ENCODE measurements around the gene RAB28. TPM values are rescaled to one million over a fixed set of nuclear protein-coding genes. Genes with fewer than 3 reads are reported as not detected.

Gene RAB28
- total RNA-seq, 1 experiment from 2014 or later = 12.1 TPM

GRCh38 chr4:13530823-13531624 is 46.9 kb upstream of the RAB28 start:
- TF ChIP-seq ELF1 (IDR thresholded peaks at IDR 0.05; ENCODE audit: borderline replicate concordance, low read depth) = no peak
- TF ChIP-seq SIN3A (IDR thresholded peaks at IDR 0.05; ENCODE audit: low read depth) = no peak
- TF ChIP-seq POLR2A (IDR thresholded peaks at IDR 0.05; ENCODE audit: borderline replicate concordance, extremely low read depth, insufficient read depth, insufficient read length) = no peak
- no peak for TF ChIP-seq SRF (IDR thresholded peaks at IDR 0.05; ENCODE audit: low read depth)
- TF ChIP-seq SP1 (IDR thresholded peaks at IDR 0.05; ENCODE audit: low read depth) = no peak
- TF ChIP-seq, protein P1, sequence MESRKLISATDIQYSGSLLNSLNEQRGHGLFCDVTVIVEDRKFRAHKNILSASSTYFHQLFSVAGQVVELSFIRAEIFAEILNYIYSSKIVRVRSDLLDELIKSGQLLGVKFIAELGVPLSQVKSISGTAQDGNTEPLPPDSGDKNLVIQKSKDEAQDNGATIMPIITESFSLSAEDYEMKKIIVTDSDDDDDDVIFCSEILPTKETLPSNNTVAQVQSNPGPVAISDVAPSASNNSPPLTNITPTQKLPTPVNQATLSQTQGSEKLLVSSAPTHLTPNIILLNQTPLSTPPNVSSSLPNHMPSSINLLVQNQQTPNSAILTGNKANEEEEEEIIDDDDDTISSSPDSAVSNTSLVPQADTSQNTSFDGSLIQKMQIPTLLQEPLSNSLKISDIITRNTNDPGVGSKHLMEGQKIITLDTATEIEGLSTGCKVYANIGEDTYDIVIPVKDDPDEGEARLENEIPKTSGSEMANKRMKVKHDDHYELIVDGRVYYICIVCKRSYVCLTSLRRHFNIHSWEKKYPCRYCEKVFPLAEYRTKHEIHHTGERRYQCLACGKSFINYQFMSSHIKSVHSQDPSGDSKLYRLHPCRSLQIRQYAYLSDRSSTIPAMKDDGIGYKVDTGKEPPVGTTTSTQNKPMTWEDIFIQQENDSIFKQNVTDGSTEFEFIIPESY (IDR thresholded peaks at IDR 0.05; ENCODE audit: extremely low read depth, insufficient replicate concordance, low read length) = no peak
- no peak for TF ChIP-seq FOSL1 (IDR thresholded peaks at IDR 0.05; ENCODE audit: low read depth)
- no peak for TF ChIP-seq TCF7L2 (IDR thresholded peaks at IDR 0.05; ENCODE audit: borderline replicate concordance, extremely low read depth, insufficient read depth, insufficient read length)
- no peak for TF ChIP-seq ZNF274 (IDR thresholded peaks at IDR 0.05; ENCODE audit: low read depth, low read length)
- no peak for TF ChIP-seq JUND (IDR thresholded peaks at IDR 0.05)
- TF ChIP-seq CBX3 (IDR thresholded peaks at IDR 0.05; ENCODE audit: low read depth) = no peak
- no peak for TF ChIP-seq RAD21 (IDR thresholded peaks at IDR 0.05; ENCODE audit: low read depth)
- TF ChIP-seq, protein P2, sequence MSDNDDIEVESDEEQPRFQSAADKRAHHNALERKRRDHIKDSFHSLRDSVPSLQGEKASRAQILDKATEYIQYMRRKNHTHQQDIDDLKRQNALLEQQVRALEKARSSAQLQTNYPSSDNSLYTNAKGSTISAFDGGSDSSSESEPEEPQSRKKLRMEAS (IDR thresholded peaks at IDR 0.05) = no peak
- no peak for TF ChIP-seq YY1 (IDR thresholded peaks at IDR 0.05; ENCODE audit: extremely low read depth, insufficient replicate concordance, low read depth, low read length)
- no peak for TF ChIP-seq CEBPB (IDR thresholded peaks at IDR 0.05; ENCODE audit: low read depth)
- no peak for TF ChIP-seq ZFX (IDR thresholded peaks at IDR 0.05)
- TF ChIP-seq, protein P3, sequence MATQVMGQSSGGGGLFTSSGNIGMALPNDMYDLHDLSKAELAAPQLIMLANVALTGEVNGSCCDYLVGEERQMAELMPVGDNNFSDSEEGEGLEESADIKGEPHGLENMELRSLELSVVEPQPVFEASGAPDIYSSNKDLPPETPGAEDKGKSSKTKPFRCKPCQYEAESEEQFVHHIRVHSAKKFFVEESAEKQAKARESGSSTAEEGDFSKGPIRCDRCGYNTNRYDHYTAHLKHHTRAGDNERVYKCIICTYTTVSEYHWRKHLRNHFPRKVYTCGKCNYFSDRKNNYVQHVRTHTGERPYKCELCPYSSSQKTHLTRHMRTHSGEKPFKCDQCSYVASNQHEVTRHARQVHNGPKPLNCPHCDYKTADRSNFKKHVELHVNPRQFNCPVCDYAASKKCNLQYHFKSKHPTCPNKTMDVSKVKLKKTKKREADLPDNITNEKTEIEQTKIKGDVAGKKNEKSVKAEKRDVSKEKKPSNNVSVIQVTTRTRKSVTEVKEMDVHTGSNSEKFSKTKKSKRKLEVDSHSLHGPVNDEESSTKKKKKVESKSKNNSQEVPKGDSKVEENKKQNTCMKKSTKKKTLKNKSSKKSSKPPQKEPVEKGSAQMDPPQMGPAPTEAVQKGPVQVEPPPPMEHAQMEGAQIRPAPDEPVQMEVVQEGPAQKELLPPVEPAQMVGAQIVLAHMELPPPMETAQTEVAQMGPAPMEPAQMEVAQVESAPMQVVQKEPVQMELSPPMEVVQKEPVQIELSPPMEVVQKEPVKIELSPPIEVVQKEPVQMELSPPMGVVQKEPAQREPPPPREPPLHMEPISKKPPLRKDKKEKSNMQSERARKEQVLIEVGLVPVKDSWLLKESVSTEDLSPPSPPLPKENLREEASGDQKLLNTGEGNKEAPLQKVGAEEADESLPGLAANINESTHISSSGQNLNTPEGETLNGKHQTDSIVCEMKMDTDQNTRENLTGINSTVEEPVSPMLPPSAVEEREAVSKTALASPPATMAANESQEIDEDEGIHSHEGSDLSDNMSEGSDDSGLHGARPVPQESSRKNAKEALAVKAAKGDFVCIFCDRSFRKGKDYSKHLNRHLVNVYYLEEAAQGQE (IDR thresholded peaks at IDR 0.05; ENCODE audit: low read depth) = no peak
- TF ChIP-seq, protein P4, sequence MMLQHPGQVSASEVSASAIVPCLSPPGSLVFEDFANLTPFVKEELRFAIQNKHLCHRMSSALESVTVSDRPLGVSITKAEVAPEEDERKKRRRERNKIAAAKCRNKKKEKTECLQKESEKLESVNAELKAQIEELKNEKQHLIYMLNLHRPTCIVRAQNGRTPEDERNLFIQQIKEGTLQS (IDR thresholded peaks at IDR 0.05) = no peak
- TF ChIP-seq POLR2AphosphoS5 (IDR thresholded peaks at IDR 0.05; ENCODE audit: low read depth, low read length) = no peak
- Histone ChIP-seq H3K9ac (ENCODE audit: low read length) (no peak overlapping the region), H3K36me3 (ENCODE audit: control insufficient read depth in 1 of 2, insufficient read depth in 2 of 2, low read length in 2 of 2) (no peaks in the 10 kb centered on the region), H3K4me1 (ENCODE audit: control insufficient read depth in 1 of 2, insufficient read depth in 2 of 2, low read length in 2 of 2) (no peaks in the 10 kb centered on the region), H3K79me2 (ENCODE audit: insufficient read depth, low read length) (no peaks in the 10 kb centered on the region), H4K20me1 (ENCODE audit: insufficient read depth) (no peaks in the 10 kb centered on the region), H3K9me2 (ENCODE audit: insufficient read depth) (no peaks in the 10 kb centered on the region), H2AFZ (ENCODE audit: low read depth, low read length, poor library complexity, severe bottlenecking) (no peak overlapping the region), H3K27me3 (ENCODE audit: insufficient read depth, low read length) (no peaks in the 10 kb centered on the region), H3K4me2 (ENCODE audit: low read length) (no peak overlapping the region), H3K9me3 (ENCODE audit: control insufficient read depth in 1 of 2, insufficient read depth in 1 of 2, low read depth in 1 of 2, low read length in 2 of 2) (no peaks in the 10 kb centered on the region), H3K27ac (ENCODE audit: low read depth, low read length) (no peak overlapping the region), H3K4me3 (replicated peaks in 1 of 2; ENCODE audit: low read depth in 1 of 2, low read length in 2 of 2) (no peak overlapping the region)
- ATAC-seq (no peak), DNase-seq (ENCODE audit: low read depth, low spot score) (no peak)
- RAD21 ChIA-PET (ENCODE audit: low non-redundant PET in 1 of 2, low total read pairs in 2 of 2, uncharacterized antibody in 2 of 2, unreplicated experiment in 2 of 2) = no interaction called here
- intact Hi-C loops (cut with micrococcal nuclease) = no loop called here
- CTCF ChIA-PET = no interaction called here
- POLR2A ChIA-PET = no interaction called here
- BruUV-seq (replicated peaks) = no TSS peak

Data from HCT116 (cell line).